ENCODE results near the gene SH3PXD2A. TPM values are rescaled to one million over a fixed set of nuclear protein-coding genes. Genes with fewer than 3 reads are reported as not detected.

Gene SH3PXD2A
- total RNA-seq, 1 donor, result 29.0 TPM

- Histone ChIP-seq H3K9me3 (ENCODE audit: low read depth, low read length) (no peaks in the 10 kb centered on the region), H3K4me2 (ENCODE audit: insufficient read depth, low read length) (no peak overlapping the region), H4K20me1 (ENCODE audit: insufficient read depth, low read length) (peaks cover 14% of the 10 kb centered on the region), H3K4me1 (ENCODE audit: insufficient read depth, low read length) (no peaks in the 10 kb centered on the region), H3K79me2 (ENCODE audit: insufficient read depth, low read length) (peaks cover 14% of the 10 kb centered on the region), H3K4me3 (ENCODE audit: insufficient read depth, low read length) (no peak overlapping the region), H3K36me3 (ENCODE audit: insufficient read depth, low read length) (peaks cover 71% of the 10 kb centered on the region), H3K27ac (ENCODE audit: low read depth, low read length) (no peak overlapping the region), H3K27me3 (ENCODE audit: insufficient read depth, low read length) (no peaks in the 10 kb centered on the region), H2AFZ (ENCODE audit: low read length) (no peak overlapping the region)
- TF ChIP-seq CTCF (IDR thresholded peaks at IDR 0.05; ENCODE audit: extremely low read depth, low read depth, low read length), result no peak
- no peak for DNase-seq (ENCODE audit: insufficient read length, low spot score, missing footprints)
Observed at GRCh38 chr10:103626178-103626577, 229.2 kb downstream of the SH3PXD2A start.

GRCh38 chr10:103622935-103623574, 232.3 kb downstream of the SH3PXD2A start:
- Histone ChIP-seq H3K27me3 (ENCODE audit: insufficient read depth, low read length) (no peaks in the 10 kb centered on the region), H4K20me1 (ENCODE audit: insufficient read depth, low read length) (peaks cover 6% of the 10 kb centered on the region), H3K4me3 (ENCODE audit: insufficient read depth, low read length) (no peak overlapping the region), H2AFZ (ENCODE audit: low read length) (no peak overlapping the region), H3K9me3 (ENCODE audit: low read depth, low read length) (no peaks in the 10 kb centered on the region), H3K4me2 (ENCODE audit: insufficient read depth, low read length) (no peak overlapping the region), H3K36me3 (ENCODE audit: insufficient read depth, low read length) (peaks cover 70% of the 10 kb centered on the region), H3K4me1 (ENCODE audit: insufficient read depth, low read length) (peaks cover 29% of the 10 kb centered on the region), H3K27ac (ENCODE audit: low read depth, low read length) (no peak overlapping the region), H3K79me2 (ENCODE audit: insufficient read depth, low read length) (peaks cover 2% of the 10 kb centered on the region)
- no peak for TF ChIP-seq CTCF (IDR thresholded peaks at IDR 0.05; ENCODE audit: extremely low read depth, low read depth, low read length)
- DNase-seq (ENCODE audit: insufficient read length, low spot score, missing footprints), result peak; percentile 55

GRCh38 chr10:103622286-103622685, 233.1 kb downstream of the SH3PXD2A start:
- H3K4me3 ChIP-seq (ENCODE audit: insufficient read depth, low read length), result no peak overlapping the region
- peaks cover 6% of the 10 kb centered on the region for H4K20me1 ChIP-seq (ENCODE audit: insufficient read depth, low read length)
- peaks cover 36% of the 10 kb centered on the region for H3K4me1 ChIP-seq (ENCODE audit: insufficient read depth, low read length)
- no peaks in the 10 kb centered on the region for H3K9me3 ChIP-seq (ENCODE audit: low read depth, low read length)
- H3K27ac ChIP-seq (ENCODE audit: low read depth, low read length), result no peak overlapping the region
- DNase-seq (ENCODE audit: insufficient read length, low spot score, missing footprints), result peak; percentile 38
- no peak overlapping the region for H2AFZ ChIP-seq (ENCODE audit: low read length)
- H3K36me3 ChIP-seq (ENCODE audit: insufficient read depth, low read length), result peaks cover 70% of the 10 kb centered on the region
- TF ChIP-seq CTCF (IDR thresholded peaks at IDR 0.05; ENCODE audit: extremely low read depth, low read depth, low read length), result no peak
- H3K79me2 ChIP-seq (ENCODE audit: insufficient read depth, low read length), result peaks cover 2% of the 10 kb centered on the region
- H3K4me2 ChIP-seq (ENCODE audit: insufficient read depth, low read length), result no peak overlapping the region
- H3K27me3 ChIP-seq (ENCODE audit: insufficient read depth, low read length), result no peaks in the 10 kb centered on the region

- no peak overlapping the region for H3K4me3 ChIP-seq (ENCODE audit: insufficient read depth, low read length)
- peaks cover 12% of the 10 kb centered on the region for H4K20me1 ChIP-seq (ENCODE audit: insufficient read depth, low read length)
- DNase-seq (ENCODE audit: insufficient read length, low spot score, missing footprints), result peak; percentile 49
- H3K9me3 ChIP-seq (ENCODE audit: low read depth, low read length), result no peaks in the 10 kb centered on the region
- peaks cover 41% of the 10 kb centered on the region for H3K4me1 ChIP-seq (ENCODE audit: insufficient read depth, low read length)
- no peak overlapping the region for H3K4me2 ChIP-seq (ENCODE audit: insufficient read depth, low read length)
- no peak overlapping the region for H2AFZ ChIP-seq (ENCODE audit: low read length)
- H3K27ac ChIP-seq (ENCODE audit: low read depth, low read length), result no peak overlapping the region
- no peaks in the 10 kb centered on the region for H3K27me3 ChIP-seq (ENCODE audit: insufficient read depth, low read length)
- TF ChIP-seq CTCF (IDR thresholded peaks at IDR 0.05; ENCODE audit: extremely low read depth, low read depth, low read length), result no peak
- peaks cover 2% of the 10 kb centered on the region for H3K79me2 ChIP-seq (ENCODE audit: insufficient read depth, low read length)
- H3K36me3 ChIP-seq (ENCODE audit: insufficient read depth, low read length), result peaks cover 64% of the 10 kb centered on the region
Observed at GRCh38 chr10:103621783-103622125, 233.6 kb downstream of the SH3PXD2A start.
